HCT116 (cell line): ENCODE measurements around the gene CACNG5. TPM values are rescaled to one million over a fixed set of nuclear protein-coding genes. Genes with fewer than 3 reads are reported as not detected.

Experiments
- ATAC-seq: fragments of 200-7000 bp; cut with Tn5 transposase; 2 replicates; pipeline ENCODE4 v1.9.1; 2020; ENCODE audit warnings: mild to moderate bottlenecking, moderate library complexity
- BruUV-seq: library from RNA; stranded (reverse); fragments of 400-500 nt; replicated peaks from 2 replicates; lab custom pipeline; 2021; lab: Mats Ljungman, UMichigan
- CTCF ChIA-PET: fragments of 300-600 bp; sonication (Branson Sonifier 250); formaldehyde crosslinking; loops from one replicate; lab custom pipeline; 2021; ENCODE audit warnings: antibody characterized with exemption; lab: Charles Lee
- POLR2A ChIA-PET: fragments of 300-600, 350-600 bp; sonication (Branson Sonifier 250); formaldehyde crosslinking; loops from one replicate; lab custom pipeline; 2021; ENCODE audit warnings: antibody characterized with exemption; lab: Charles Lee
- RAD21 ChIA-PET, 2 experiments: fragments of 300-600 bp; sonication (Branson Sonifier 250); formaldehyde crosslinking; loops; one replicate each; lab custom pipeline; 2023; ENCODE audit warnings: low total read pairs in 2 of 2; ENCODE audit not compliant: uncharacterized antibody in 2 of 2, unreplicated experiment in 2 of 2, low non-redundant PET in 1 of 2; lab: Charles Lee
- DNase-seq: peaks from one replicate; pipeline ENCODE4 v3.0.0-alpha.2; 2010; ENCODE audit warnings: low read depth, low spot score
- H2AFZ ChIP-seq: fragments of 200-600 bp; shearing (Covaris generic), sonication (generic); 2 replicates; pipeline ENCODE4 v1.6.1; 2017; ENCODE audit warnings: low read depth, mixed run types, mixed read lengths, antibody characterized with exemption, low read length; ENCODE audit not compliant: poor library complexity, severe bottlenecking
- H3K27ac ChIP-seq: 2 replicates; pipeline ENCODE4 v1.5.1; 2012; ENCODE audit warnings: low read depth, low read length
- H3K27me3 ChIP-seq: fragments of 200-600 bp; sonication (generic); 2 replicates; pipeline ENCODE4 v1.6.1; 2016; ENCODE audit warnings: mixed run types, low read length, mixed read lengths; ENCODE audit not compliant: insufficient read depth
- H3K36me3 ChIP-seq, 2 experiments: fragments of 200-500 bp in 1 of 2; fragments of 200-600 bp in 1 of 2; sonication (Bioruptor generic) in 1 of 2; sonication (generic) in 1 of 2; 2 replicates each; pipeline versions ENCODE4 v1.5.1 to v1.6.1; 2014 to 2016; ENCODE audit warnings: low read length in 2 of 2, inconsistent platforms in 1 of 2, mixed read lengths in 1 of 2, mixed run types in 1 of 2; ENCODE audit not compliant: insufficient read depth in 2 of 2, control insufficient read depth in 1 of 2
- H3K4me1 ChIP-seq, 2 experiments: fragments of 200-600 bp in 1 of 2; sonication (generic) in 1 of 2; 2 replicates each; pipeline versions ENCODE4 v1.5.1 to v1.6.1; 2012 to 2017; ENCODE audit warnings: low read length in 2 of 2, inconsistent platforms in 1 of 2, mild to moderate bottlenecking in 1 of 2, mixed read lengths in 1 of 2, mixed run types in 1 of 2, moderate library complexity in 1 of 2; ENCODE audit not compliant: insufficient read depth in 2 of 2, control insufficient read depth in 1 of 2
- H3K4me2 ChIP-seq: fragments of 200-600 bp; sonication (generic); 2 replicates; pipeline ENCODE4 v1.6.1; 2017; ENCODE audit warnings: mixed run types, low read length, mixed read lengths
- H3K4me3 ChIP-seq, 2 experiments: fragments of 200-600 bp in 1 of 2; sonication (generic) in 1 of 2; replicated peaks in 1 of 2; 2 replicates each; pipeline ENCODE4 v1.5.1; 2011 to 2016; ENCODE audit warnings: low read length in 2 of 2, control low read depth in 1 of 2, low read depth in 1 of 2, mild to moderate bottlenecking in 1 of 2, mixed read lengths in 1 of 2, mixed run types in 1 of 2
- H3K79me2 ChIP-seq: fragments of 200-600 bp; sonication (generic); 2 replicates; pipeline ENCODE4 v1.6.1; 2017; ENCODE audit warnings: mild to moderate bottlenecking, mixed run types, low read length, moderate library complexity, mixed read lengths; ENCODE audit not compliant: insufficient read depth
- H3K9ac ChIP-seq: fragments of 200-600 bp; sonication (generic); 2 replicates; pipeline ENCODE4 v1.6.1; 2016; ENCODE audit warnings: low read length, mixed read lengths
- H3K9me2 ChIP-seq: fragments of 200-600 bp; sonication (generic), shearing (Covaris generic); 2 replicates; pipeline ENCODE4 v1.6.1; 2017; ENCODE audit warnings: mixed run types, mild to moderate bottlenecking, moderate library complexity; ENCODE audit not compliant: insufficient read depth
- H3K9me3 ChIP-seq, 2 experiments: fragments of 200-500 bp in 1 of 2; fragments of 200-600 bp in 1 of 2; sonication (Bioruptor generic) in 1 of 2; sonication (generic) in 1 of 2; 2 replicates each; pipeline ENCODE4 v1.6.1; 2014 to 2017; ENCODE audit warnings: low read length in 2 of 2, mixed read lengths in 2 of 2, inconsistent platforms in 1 of 2, low read depth in 1 of 2, mild to moderate bottlenecking in 1 of 2, mixed run types in 1 of 2, moderate library complexity in 1 of 2; ENCODE audit not compliant: control insufficient read depth in 1 of 2, insufficient read depth in 1 of 2
- H4K20me1 ChIP-seq: fragments of 200-600 bp; sonication (generic), shearing (Covaris generic); 2 replicates; pipeline ENCODE4 v1.6.1; 2017; ENCODE audit warnings: mixed run types, mild to moderate bottlenecking, moderate library complexity; ENCODE audit not compliant: insufficient read depth
- CBX3 ChIP-seq: IDR thresholded peaks from 2 replicates; pipeline ENCODE4 v1.6.1; 2012; ENCODE audit warnings: low read depth
- CEBPB ChIP-seq: IDR thresholded peaks from 2 replicates; pipeline ENCODE4 v1.6.1; 2012; ENCODE audit warnings: low read depth
- EGR1 ChIP-seq: IDR thresholded peaks from 2 replicates; pipeline ENCODE4 v1.6.1; 2012; ENCODE audit warnings: low read depth
- ELF1 ChIP-seq: IDR thresholded peaks from 2 replicates; pipeline ENCODE4 v1.6.1; 2012; ENCODE audit warnings: low read depth, borderline replicate concordance
- EZH2 ChIP-seq: fragments of 200-600 bp; sonication (generic); IDR thresholded peaks from 2 replicates; pipeline ENCODE4 v1.6.1; 2017; ENCODE audit warnings: antibody characterized with exemption, mixed run types
- EZH2phosphoT487 ChIP-seq: fragments of 200-600 bp; IDR thresholded peaks from 2 replicates; pipeline ENCODE4 v1.6.1; 2018; ENCODE audit warnings: antibody characterized with exemption, borderline replicate concordance
- FOSL1 ChIP-seq: IDR thresholded peaks from 2 replicates; pipeline ENCODE4 v1.6.1; 2012; ENCODE audit warnings: low read depth
- JUND ChIP-seq: IDR thresholded peaks from 2 replicates; pipeline ENCODE4 v1.6.1; 2012
- MAX ChIP-seq: IDR thresholded peaks from 2 replicates; pipeline ENCODE4 v1.6.1; 2012
- POLR2A ChIP-seq: IDR thresholded peaks from 2 replicates; pipeline ENCODE4 v1.7.0; 2011; ENCODE audit warnings: borderline replicate concordance; ENCODE audit not compliant: insufficient read depth, insufficient read length; ENCODE audit errors: extremely low read depth
- POLR2AphosphoS5 ChIP-seq: IDR thresholded peaks from 2 replicates; pipeline ENCODE4 v1.6.1; 2011; ENCODE audit warnings: mild to moderate bottlenecking, low read depth, low read length, moderate library complexity
- RAD21 ChIP-seq: IDR thresholded peaks from 2 replicates; pipeline ENCODE4 v1.6.1; 2012; ENCODE audit warnings: low read depth, mild to moderate bottlenecking
- SIN3A ChIP-seq: IDR thresholded peaks from 2 replicates; pipeline ENCODE4 v1.6.1; 2012; ENCODE audit warnings: low read depth
- SP1 ChIP-seq: IDR thresholded peaks from 2 replicates; pipeline ENCODE4 v1.6.1; 2012; ENCODE audit warnings: low read depth
- SRF ChIP-seq: IDR thresholded peaks from 2 replicates; pipeline ENCODE4 v1.6.1; 2012; ENCODE audit warnings: low read depth
- TCF7L2 ChIP-seq: IDR thresholded peaks from 2 replicates; pipeline ENCODE4 v1.7.0; 2011; ENCODE audit warnings: borderline replicate concordance, inconsistent platforms; ENCODE audit not compliant: insufficient read depth, insufficient read length; ENCODE audit errors: extremely low read depth
- YY1 ChIP-seq: IDR thresholded peaks from 2 replicates; pipeline ENCODE4 v1.6.1; 2011; ENCODE audit warnings: low read length, low read depth, moderate library complexity, mild to moderate bottlenecking; ENCODE audit not compliant: insufficient replicate concordance; ENCODE audit errors: extremely low read depth
- ZFX ChIP-seq: fragments of 450-650 bp; IDR thresholded peaks from 2 replicates; pipeline ENCODE4 v1.6.1; 2017
- intact Hi-C: fragments of 100-400 bp; cut with micrococcal nuclease; formaldehyde crosslinking; loops from 2 replicates; pipeline ENCODE4 v1.10.0; 2022
- total RNA-seq: library from RNA; stranded (reverse); gene quantifications from one replicate; pipeline ENCODE4 v1.2.1, GENCODE V29; 2021; ENCODE audit not compliant: unreplicated experiment
- TF ChIP-seq, protein P1 (sequence below): IDR thresholded peaks from 2 replicates; pipeline ENCODE4 v1.6.1; 2011; ENCODE audit warnings: mild to moderate bottlenecking, low read length, moderate library complexity; ENCODE audit not compliant: insufficient replicate concordance; ENCODE audit errors: extremely low read depth
- TF ChIP-seq, protein P2 (sequence below), 3 experiments: fragments of 200-600 bp in 1 of 3; sonication (generic) in 1 of 3; IDR thresholded peaks in 2 of 3; conservative IDR thresholded peaks in 1 of 3; 2 replicates each; pipeline ENCODE4 v1.5.1; 2012 to 2017; ENCODE audit warnings: low read depth in 2 of 3, low read length in 2 of 3, antibody characterized with exemption in 1 of 3, borderline replicate concordance in 1 of 3, control low read depth in 1 of 3, mild to moderate bottlenecking in 1 of 3, mixed read lengths in 1 of 3, mixed run types in 1 of 3, moderate library complexity in 1 of 3; ENCODE audit not compliant: insufficient read depth in 1 of 3

CACNG5 gene
- total RNA-seq, 1 experiment from 2014 or later, result not detected

- no peak overlapping the region for H2AFZ ChIP-seq
- no TSS peak for BruUV-seq
- DNase-seq (no peak), ATAC-seq (no peak)
- H3K9ac ChIP-seq, result no peak overlapping the region
- H3K79me2 ChIP-seq, result no peaks in the 10 kb centered on the region
- H3K4me3 ChIP-seq, result no peak overlapping the region
- POLR2A ChIA-PET, result no interaction called here
- H3K36me3 ChIP-seq, result no peaks in the 10 kb centered on the region
- H3K27me3 ChIP-seq, result peaks cover 18% of the 10 kb centered on the region; the same call in 1 of the 2 replicates
- no peak overlapping the region for H3K27ac ChIP-seq
- no peaks in the 10 kb centered on the region for H4K20me1 ChIP-seq
- no peaks in the 10 kb centered on the region for H3K9me2 ChIP-seq
- no peaks in the 10 kb centered on the region for H3K4me1 ChIP-seq
- no peaks in the 10 kb centered on the region for H3K9me3 ChIP-seq
- CTCF ChIA-PET, result no interaction called here
- no peak overlapping the region for H3K4me2 ChIP-seq
- TF ChIP-seq, protein P1, sequence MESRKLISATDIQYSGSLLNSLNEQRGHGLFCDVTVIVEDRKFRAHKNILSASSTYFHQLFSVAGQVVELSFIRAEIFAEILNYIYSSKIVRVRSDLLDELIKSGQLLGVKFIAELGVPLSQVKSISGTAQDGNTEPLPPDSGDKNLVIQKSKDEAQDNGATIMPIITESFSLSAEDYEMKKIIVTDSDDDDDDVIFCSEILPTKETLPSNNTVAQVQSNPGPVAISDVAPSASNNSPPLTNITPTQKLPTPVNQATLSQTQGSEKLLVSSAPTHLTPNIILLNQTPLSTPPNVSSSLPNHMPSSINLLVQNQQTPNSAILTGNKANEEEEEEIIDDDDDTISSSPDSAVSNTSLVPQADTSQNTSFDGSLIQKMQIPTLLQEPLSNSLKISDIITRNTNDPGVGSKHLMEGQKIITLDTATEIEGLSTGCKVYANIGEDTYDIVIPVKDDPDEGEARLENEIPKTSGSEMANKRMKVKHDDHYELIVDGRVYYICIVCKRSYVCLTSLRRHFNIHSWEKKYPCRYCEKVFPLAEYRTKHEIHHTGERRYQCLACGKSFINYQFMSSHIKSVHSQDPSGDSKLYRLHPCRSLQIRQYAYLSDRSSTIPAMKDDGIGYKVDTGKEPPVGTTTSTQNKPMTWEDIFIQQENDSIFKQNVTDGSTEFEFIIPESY, result no peak
- no peak for TF ChIP-seq EZH2
- TF ChIP-seq MAX, result no peak
- no peak for TF ChIP-seq SIN3A
- no peak for TF ChIP-seq SRF
- TF ChIP-seq EGR1, result no peak
- TF ChIP-seq, protein P2, sequence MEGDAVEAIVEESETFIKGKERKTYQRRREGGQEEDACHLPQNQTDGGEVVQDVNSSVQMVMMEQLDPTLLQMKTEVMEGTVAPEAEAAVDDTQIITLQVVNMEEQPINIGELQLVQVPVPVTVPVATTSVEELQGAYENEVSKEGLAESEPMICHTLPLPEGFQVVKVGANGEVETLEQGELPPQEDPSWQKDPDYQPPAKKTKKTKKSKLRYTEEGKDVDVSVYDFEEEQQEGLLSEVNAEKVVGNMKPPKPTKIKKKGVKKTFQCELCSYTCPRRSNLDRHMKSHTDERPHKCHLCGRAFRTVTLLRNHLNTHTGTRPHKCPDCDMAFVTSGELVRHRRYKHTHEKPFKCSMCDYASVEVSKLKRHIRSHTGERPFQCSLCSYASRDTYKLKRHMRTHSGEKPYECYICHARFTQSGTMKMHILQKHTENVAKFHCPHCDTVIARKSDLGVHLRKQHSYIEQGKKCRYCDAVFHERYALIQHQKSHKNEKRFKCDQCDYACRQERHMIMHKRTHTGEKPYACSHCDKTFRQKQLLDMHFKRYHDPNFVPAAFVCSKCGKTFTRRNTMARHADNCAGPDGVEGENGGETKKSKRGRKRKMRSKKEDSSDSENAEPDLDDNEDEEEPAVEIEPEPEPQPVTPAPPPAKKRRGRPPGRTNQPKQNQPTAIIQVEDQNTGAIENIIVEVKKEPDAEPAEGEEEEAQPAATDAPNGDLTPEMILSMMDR (IDR thresholded peaks at IDR 0.05 in 2 of 3, conservative IDR thresholded peaks at IDR 0.05 in 1 of 3; ENCODE audit: borderline replicate concordance in 1 of 3, insufficient read depth in 1 of 3, low read depth in 2 of 3, low read length in 2 of 3), result no peak
- no peak for TF ChIP-seq ELF1
- no peak for TF ChIP-seq TCF7L2
- no peak for TF ChIP-seq POLR2AphosphoS5
- TF ChIP-seq CBX3, result no peak
- no peak for TF ChIP-seq FOSL1
- no peak for TF ChIP-seq JUND
- TF ChIP-seq SP1, result no peak
- no peak for TF ChIP-seq CEBPB
- no peak for TF ChIP-seq EZH2phosphoT487
- TF ChIP-seq ZFX, result no peak
- no peak for TF ChIP-seq RAD21
- no peak for TF ChIP-seq YY1
- no peak for TF ChIP-seq POLR2A
- TF ChIP-seq, all 23 proteins: peak for 0
- intact Hi-C loops, result no loop called here
- RAD21 ChIA-PET, result no interaction called here
Observed at GRCh38 chr17:66835476-66835875, 559 bp downstream of the CACNG5 start.
